Activated T-cell treated with anti-CD3 and anti-CD28 coated beads for 24 hours (primary cell): ENCODE measurements around the gene XPNPEP2.

ENCODE experiments used
- DNase-seq: peaks from one replicate; pipeline ENCODE4 v3.0.0-alpha.2; 2020; ENCODE audit warnings: low read depth

Gene XPNPEP2

GRCh38 chrX:129780441-129781105 lies 41.8 kb downstream of the XPNPEP2 start:
- no peak for DNase-seq

GRCh38 chrX:129781134-129781672 lies 42.4 kb downstream of the XPNPEP2 start:
- DNase-seq, result peak; percentile 75

GRCh38 chrX:129781680-129782495 lies 43.1 kb downstream of the XPNPEP2 start:
- DNase-seq, result no peak

DNA sequence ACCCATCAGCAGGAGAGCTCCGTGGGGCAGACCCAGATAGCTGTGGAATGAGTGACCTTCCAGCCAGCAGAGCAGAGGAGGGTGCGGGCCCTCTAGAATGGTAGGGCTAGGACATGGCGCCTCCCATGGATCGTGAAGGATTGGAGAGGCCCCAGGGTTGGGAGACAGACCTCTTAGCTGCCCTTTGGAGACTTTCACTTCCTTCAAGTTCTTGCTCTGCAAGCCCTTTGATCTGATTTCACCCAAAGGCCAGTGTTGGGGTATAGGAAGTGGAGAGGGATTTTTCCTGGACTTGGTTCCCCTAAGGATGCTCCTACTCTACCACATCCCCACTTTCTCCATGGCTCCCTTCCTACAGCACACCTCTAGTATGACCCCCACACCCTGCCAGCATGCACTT lies 43.9 kb downstream of the XPNPEP2 start:
- DNase-seq, result no peak

DNA sequence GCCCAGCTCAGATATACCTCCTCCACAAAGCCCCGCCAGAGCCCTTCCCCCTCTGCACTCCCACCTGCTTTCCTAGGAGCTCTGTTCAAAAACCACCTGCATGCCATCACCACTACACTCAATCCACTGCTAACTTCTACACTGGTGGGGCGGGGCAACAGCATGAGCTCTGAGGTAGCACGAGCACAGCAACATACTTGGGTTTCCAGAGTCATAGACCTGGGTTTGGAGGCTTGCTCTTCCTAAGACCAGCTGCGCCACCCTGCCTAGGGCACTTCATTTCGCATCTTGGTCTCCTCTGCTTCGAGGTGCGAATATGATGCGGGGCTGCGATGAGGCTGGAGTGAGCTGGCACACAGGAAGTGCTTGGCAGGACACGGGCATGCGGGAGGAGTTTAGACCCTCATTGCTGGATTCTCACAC lies 44.5 kb downstream of the XPNPEP2 start:
- no peak for DNase-seq

- DNase-seq, result no peak
Measured at GRCh38 chrX:129784371-129784770, 45.6 kb downstream of the XPNPEP2 start.

DNA sequence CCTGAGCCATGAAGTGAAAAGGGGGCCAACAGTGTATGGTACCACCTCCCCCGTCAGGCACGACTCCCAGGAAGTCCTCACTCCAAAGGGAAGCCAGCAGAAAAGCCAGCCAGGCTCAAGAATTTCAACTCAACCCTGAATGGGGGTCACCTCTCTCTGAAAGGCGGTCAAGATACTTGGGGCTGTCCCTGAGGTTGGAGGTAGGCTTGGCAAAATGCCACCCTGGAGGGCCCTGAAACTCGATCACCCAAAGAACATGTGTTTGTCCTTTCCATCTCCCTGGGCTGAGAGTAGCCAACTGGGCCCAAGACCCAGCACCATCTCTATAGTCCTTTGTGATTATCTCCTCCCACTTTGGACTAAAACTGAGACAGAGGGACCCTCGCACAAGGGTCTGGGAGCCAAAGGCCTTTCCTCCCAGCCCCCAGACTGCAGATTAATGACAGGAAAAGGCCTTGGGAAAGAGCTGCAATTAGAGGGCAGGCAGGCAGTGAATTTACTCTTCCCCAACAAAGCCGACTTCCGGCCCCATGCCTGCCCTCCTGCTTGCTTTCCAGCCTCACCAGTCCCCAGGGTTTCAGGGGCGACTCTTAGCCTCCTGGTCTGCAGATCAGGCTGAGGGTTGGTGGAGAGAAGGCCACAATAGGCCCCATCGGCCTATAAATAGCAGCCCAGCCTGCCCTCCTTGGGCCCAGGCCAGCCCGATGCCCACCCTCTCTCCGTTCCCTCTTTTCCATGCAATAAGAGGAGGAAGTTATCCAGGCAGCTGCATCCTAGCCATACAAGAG lies 46.6 kb downstream of the XPNPEP2 start:
- no peak for DNase-seq

GRCh38 chrX:129786210-129786651 lies 47.5 kb downstream of the XPNPEP2 start:
- DNase-seq, result no peak

GRCh38 chrX:129787336-129788055 lies 48.7 kb downstream of the XPNPEP2 start:
- no peak for DNase-seq

- DNase-seq, result no peak
Measured at GRCh38 chrX:129788527-129788926, 49.7 kb downstream of the XPNPEP2 start.

DNA sequence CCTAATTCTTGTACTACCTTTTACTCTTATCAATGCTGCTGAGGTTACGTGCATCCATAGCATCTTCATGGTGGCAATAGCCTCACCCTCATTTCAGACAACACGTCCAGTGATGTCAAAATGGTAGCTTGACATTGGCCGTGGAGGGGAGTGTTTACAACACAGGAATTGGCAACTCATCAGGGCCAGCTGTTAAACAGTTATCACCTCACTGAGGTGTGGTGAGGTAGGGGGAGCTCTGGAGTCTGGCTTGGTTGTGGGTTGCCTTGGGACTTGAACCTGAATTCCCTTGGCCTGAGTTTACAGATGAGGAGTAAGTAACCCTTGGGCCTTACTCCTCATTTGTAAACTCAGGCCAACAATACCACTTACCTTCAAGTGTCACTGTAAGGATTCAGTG lies 51.4 kb downstream of the XPNPEP2 start:
- no peak for DNase-seq

- no peak for DNase-seq
Measured at GRCh38 chrX:129790808-129791207, 52.0 kb downstream of the XPNPEP2 start.

DNA sequence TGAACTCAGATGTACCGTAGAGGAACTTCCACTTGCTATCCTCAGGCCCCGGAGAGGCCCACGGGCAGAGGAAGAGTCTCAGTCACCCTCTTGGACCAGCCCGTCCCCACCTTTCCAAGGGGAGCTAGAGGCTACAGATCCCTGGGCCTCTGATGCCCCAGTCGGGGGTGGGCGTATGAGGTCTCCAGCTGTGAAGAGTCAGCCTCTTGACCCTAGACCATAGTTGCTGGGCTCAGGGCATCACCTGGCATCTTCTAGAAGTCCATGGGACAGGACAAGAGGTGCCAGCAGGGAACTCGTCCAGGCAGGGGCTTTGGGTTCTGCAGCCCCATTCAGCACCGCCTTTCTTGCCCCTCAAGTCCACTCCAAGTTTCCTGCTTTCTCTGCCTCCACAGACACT lies 52.6 kb downstream of the XPNPEP2 start:
- DNase-seq, result no peak

DNA sequence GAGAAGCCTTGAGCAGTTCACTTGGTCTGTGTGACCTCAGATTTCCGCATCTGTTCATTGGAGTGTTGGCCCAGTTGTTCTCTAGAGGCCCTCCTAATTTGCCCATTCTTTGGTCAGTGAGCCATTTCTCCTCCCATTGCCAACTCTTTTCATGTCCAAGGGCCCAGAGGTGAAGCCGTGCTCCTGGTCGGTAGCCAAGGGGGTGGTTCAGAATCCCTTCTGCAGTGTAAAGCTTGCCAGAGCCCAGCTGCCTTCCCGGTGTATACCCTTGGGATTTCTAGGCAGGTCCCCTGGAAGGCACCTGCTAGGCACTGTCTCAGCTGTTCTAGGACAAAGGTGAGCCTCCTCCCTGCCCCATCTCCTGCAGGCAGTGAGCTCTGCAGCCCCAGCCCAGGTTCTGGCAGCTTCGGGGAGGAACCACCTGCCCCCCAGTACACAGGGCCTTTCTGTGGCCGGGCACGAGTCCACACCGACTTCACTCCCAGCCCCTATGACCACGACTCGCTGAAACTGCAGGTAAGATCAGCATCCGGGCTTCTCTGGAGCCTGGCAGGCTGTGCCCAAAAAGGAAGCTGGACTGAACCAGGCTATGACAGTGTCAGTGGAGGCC lies 53.3 kb downstream of the XPNPEP2 start:
- DNase-seq, result no peak

DNA sequence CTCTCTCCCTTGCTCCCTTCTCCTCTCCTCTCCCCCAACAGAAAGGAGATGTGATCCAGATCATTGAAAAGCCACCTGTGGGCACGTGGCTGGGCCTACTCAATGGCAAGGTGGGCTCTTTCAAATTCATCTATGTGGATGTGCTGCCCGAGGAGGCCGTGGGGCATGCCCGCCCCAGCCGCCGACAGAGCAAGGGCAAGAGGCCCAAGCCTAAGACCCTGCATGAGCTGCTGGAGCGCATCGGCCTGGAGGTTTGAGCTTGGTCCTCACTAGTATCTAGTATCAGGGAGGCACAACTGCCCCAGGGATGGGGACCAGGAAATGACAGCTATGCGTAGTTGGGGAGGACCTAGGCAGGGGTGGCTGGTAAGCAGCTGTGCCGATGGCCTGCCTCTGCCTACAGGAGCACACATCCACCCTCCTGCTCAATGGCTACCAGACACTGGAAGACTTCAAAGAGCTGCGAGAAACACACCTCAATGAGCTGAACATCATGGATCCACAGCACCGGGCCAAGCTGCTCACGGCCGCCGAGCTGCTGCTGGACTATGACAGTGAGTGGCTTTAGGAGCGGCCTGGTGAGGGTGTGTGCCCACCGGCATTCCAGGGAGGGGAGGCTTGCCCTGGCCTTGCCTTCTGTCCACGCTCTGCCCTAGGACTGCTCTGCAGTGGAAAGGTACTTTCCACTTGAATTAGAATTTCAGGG lies 54.0 kb downstream of the XPNPEP2 start:
- no peak for DNase-seq

DNA sequence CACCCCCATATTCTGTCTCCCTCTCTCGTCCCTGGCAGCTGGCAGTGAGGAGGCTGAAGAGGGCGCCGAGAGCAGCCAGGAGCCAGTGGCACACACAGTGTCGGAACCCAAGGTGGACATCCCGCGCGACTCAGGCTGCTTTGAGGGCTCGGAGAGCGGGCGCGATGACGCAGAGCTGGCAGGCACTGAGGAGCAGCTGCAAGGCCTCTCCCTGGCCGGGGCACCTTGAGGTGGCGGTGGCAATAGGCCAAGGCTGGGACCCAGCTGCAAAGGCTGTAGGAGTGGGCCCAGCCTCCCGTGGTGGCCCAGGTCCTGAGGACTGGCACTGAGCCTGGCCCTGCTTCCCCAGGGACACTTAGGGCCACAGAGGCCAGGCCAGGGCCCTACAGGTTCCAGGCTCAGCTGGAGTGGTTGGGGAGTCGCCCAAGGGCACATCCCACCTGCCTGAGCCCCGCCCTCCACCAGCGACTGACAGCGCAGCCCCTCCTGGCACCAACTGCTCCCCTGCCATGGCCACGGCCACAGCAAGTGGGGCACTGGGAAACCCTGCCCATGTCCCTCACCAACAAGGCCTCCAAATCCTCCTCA lies 54.9 kb downstream of the XPNPEP2 start:
- DNase-seq, result no peak

- DNase-seq, result no peak
Measured at GRCh38 chrX:129795584-129795983, 56.8 kb downstream of the XPNPEP2 start.

DNA sequence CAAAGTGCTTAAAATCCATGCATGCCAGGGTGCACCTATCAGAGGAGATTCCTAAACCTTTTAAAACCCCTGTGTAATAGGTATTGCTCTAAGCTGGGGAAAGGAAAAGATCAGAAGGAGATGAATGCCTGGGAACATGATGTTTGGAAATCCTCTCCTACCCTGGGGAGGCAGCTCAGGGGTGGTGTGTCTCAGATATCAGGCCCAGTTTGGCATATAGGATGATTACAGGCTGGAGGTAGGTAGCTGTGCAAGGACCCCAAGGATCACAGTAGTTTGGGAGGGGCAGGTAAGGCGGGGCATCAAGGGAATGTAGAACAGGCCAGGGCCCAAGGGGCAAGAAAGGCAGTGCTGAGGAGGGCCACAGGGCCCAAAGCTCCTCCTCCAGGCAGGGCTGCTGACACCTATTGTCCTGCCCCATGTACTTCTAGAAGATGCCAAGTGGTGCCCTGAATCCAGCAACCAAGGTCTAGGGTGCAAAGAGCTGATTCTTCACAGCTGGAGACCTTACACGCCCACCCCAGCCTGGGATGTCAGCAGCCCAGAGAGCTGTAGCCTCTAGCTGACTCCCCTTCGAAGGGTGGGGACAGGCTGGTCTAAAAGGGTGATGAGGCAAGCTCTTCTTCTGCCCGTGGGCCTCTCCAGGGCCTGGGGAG lies 58.6 kb downstream of the XPNPEP2 start:
- DNase-seq, result no peak

GRCh38 chrX:129798456-129798855 lies 59.7 kb downstream of the XPNPEP2 start:
- DNase-seq, result no peak

DNA sequence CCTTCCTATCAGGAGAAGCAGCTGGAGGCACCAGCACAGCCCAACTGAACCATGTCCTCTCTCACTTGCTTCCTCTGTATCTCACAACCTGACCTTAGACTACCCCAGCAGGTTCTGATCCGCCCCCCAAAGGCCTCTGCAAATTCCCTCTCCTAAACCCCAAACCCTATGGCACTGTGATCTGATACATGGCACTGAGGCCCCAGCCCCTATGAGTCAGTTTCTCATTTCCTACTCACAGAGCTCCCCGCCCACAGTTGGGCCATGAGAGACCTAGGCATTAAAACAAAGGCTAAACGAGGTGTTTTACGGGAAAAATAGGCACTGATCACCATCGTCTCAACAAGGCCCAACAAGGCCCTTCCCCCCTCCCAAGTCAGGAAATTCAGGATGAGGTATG lies 60.1 kb downstream of the XPNPEP2 start:
- DNase-seq, result no peak
